ENCODE measurements around the gene CSN3.

DNA sequence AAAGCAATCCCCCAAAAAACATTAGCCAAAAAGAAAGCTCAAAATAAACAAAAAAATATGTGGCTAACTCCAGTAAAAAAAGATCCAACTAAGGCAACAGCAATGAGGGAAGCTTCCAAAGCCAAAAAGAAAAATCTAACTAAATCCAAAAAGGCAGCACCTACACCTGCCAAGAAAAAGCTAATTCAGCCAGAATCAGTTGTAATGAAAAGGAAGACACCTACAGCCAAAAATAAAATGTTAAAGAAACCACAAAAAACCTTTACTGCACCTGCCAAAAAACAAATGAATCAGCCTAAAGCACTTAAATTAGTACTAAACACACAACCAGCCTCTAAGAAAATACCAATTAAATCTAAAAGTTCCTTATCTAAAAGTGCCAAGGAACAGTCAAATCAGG lies 55.2 kb downstream of the CSN3 start:
- TF ChIP-seq BHLHE40 (IDR thresholded peaks at IDR 0.05; ENCODE audit: borderline replicate concordance) (no peak), ZNF384 (IDR thresholded peaks at IDR 0.05) (no peak)

Data from HEK293T (cell line).